ENCODE data around the gene NHSL2.
"Not testable (repeated sequence)": the region's sequence is repeated elsewhere in the genome, so short reads cannot be mapped to it uniquely, and the experiment has no call there.

NHSL2 gene

GRCh38 chrX:71954458-71954857 is 43.8 kb downstream of the NHSL2 start:
- no peak for TF ChIP-seq CTCF (IDR thresholded peaks at IDR 0.05; ENCODE audit: insufficient read depth, missing control alignments)
- FAIRE-seq (no peak), DNase-seq (ENCODE audit: insufficient read length, low spot score) (no peak)

DNA sequence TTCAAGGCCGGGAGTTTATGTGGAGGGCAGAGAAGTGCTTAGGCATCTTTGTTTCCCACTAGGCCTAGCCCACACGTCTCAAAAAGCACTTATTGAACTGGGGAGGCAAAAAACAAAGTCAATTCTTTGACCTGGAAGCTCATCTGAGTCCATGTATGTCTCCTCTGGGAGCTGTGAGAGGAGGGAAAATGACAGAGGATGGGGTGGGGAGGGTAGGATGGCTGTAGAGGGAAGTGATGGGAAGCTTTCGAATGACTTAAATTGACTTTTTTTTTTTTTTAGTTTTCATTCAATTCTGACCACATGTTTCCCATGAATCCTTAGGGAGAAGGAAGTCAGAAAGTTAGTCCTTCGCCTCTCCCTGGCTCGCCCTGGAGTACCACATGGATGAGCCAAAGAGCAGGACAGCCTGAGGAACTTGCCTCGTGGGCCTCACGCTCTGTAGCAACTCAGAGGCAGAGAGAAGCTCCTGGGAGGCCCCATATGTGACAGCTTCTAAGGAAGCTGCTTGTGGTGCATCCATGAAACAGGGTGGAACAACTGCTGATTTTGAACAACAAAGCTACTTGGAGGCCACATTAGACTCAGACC is 45.0 kb downstream of the NHSL2 start:
- no peak for DNase-seq (ENCODE audit: insufficient read length, low spot score)
- TF ChIP-seq CTCF (IDR thresholded peaks at IDR 0.05; ENCODE audit: insufficient read depth, missing control alignments) = no peak
- FAIRE-seq = no peak

GRCh38 chrX:71958281-71958675 is 47.6 kb downstream of the NHSL2 start:
- DNase-seq (ENCODE audit: insufficient read length, low spot score) (no peak), FAIRE-seq (no peak)
- no peak for TF ChIP-seq CTCF (IDR thresholded peaks at IDR 0.05; ENCODE audit: insufficient read depth, missing control alignments)

DNA sequence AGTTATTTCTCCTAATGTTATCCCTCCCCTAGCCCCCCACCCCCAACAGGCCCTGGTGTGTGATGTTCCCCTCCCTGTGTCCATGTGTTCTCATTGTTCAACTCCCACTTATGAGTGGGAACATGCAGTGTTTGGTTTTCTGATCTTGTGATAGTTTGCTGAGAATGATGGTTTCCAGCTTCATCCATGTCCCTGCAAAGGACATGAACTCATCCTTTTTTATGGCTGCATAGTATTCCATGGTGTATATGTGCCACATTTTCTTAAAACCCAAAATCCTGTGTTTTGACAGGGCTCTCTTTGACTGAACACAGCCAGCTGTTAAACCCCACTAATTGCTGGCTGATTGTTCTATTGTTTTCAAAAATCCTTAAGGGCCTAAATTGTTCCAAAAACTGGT is 53.5 kb downstream of the NHSL2 start:
- DNase-seq (ENCODE audit: insufficient read length, low spot score); FAIRE-seq: not testable (repeated sequence)

GRCh38 chrX:71974916-71975315 is 64.3 kb downstream of the NHSL2 start:
- FAIRE-seq (no peak), DNase-seq (ENCODE audit: insufficient read length, low spot score) (no peak)
- TF ChIP-seq CTCF (IDR thresholded peaks at IDR 0.05; ENCODE audit: insufficient read depth, missing control alignments) = no peak

- TF ChIP-seq CTCF (IDR thresholded peaks at IDR 0.05; ENCODE audit: insufficient read depth, missing control alignments) = no peak
- FAIRE-seq = peak; percentile 75
Observed at GRCh38 chrX:71976753-71977152, 66.1 kb downstream of the NHSL2 start.

DNA sequence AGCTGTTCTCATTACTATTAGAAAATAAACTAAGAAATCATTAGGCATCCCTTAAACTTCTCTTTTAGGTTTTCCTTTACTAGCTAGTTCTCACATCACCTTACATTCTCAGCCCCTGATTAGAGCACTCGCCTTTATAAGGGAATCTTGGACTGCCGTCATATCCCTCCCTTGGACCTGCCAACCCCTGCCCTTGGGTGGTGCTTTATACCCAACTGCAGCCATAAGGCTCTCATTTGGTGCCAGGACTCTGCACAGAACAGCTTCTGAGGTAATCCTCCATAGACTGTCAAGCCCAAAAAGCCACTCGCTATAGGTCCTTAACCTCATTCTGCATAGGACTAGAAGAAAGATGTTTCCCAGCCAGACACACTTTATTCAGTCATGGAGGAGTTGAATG is 67.5 kb downstream of the NHSL2 start:
- DNase-seq (ENCODE audit: insufficient read length, low spot score) (no peak), FAIRE-seq (no peak)
- no peak for TF ChIP-seq CTCF (IDR thresholded peaks at IDR 0.05; ENCODE audit: insufficient read depth, missing control alignments)

More at GRCh38 chrX:71976753-71977152, 66.1 kb downstream of the NHSL2 start:
- no peak for DNase-seq (ENCODE audit: insufficient read length, low spot score)
